Caco-2 (cell line): Measurements from ENCODE around the gene ADAMTS9. TPM values are rescaled to one million over a fixed set of nuclear protein-coding genes. Genes with fewer than 3 reads are reported as not detected.

ENCODE experiments used
- BruUV-seq: library from RNA; stranded (reverse); fragments of 400-500 nt; replicated peaks from 2 replicates; lab custom pipeline; 2021; lab: Mats Ljungman, UMichigan
- CTCF ChIA-PET: fragments of 300-600 bp; sonication (Branson Sonifier 250); formaldehyde crosslinking; loops from one replicate; lab custom pipeline; 2022; ENCODE audit warnings: antibody characterized with exemption; lab: Charles Lee
- POLR2A ChIA-PET: fragments of 300-600 bp; sonication (Branson Sonifier 250); formaldehyde crosslinking; loops from one replicate; lab custom pipeline; 2022; ENCODE audit warnings: antibody characterized with exemption; lab: Charles Lee
- DNase-seq, 2 experiments: peaks; one replicate each; pipeline versions ENCODE4 v3.0.0 to v3.0.0-alpha.2; 2020 to 2022
- H3K27me3 ChIP-seq: replicated peaks from 2 replicates; pipeline ENCODE4 v1.6.0; 2011; ENCODE audit warnings: low read length; ENCODE audit not compliant: control insufficient read depth, insufficient read depth
- H3K36me3 ChIP-seq: 2 replicates; pipeline ENCODE4 v1.5.1; 2011; ENCODE audit warnings: low read length; ENCODE audit not compliant: control insufficient read depth, insufficient read depth
- H3K4me1 ChIP-seq: fragments of 250-450 bp; sonication (Bioruptor Pico); 2 replicates; pipeline ENCODE4 v1.5.1; 2020; ENCODE audit warnings: mild to moderate bottlenecking
- H3K4me3 ChIP-seq: 2 replicates; pipeline ENCODE4 v1.5.1; 2011; ENCODE audit warnings: low read depth, mild to moderate bottlenecking, control low read depth, low read length
- H3K9me3 ChIP-seq: fragments of 250-450 bp; sonication (Bioruptor Pico); 2 replicates; pipeline ENCODE4 v1.5.1; 2020; ENCODE audit warnings: mild to moderate bottlenecking, moderate library complexity
- H3K27ac Mint-ChIP-seq: one replicate; pipeline ENCODE4 v1.8.0; 2022; ENCODE audit warnings: mixed read lengths; ENCODE audit not compliant: unreplicated experiment
- H3K27me3 Mint-ChIP-seq: one replicate; pipeline ENCODE4 v1.8.0; 2022; ENCODE audit warnings: mixed read lengths; ENCODE audit not compliant: insufficient read depth, unreplicated experiment
- H3K36me3 Mint-ChIP-seq: one replicate; pipeline ENCODE4 v1.8.0; 2022; ENCODE audit warnings: mild to moderate bottlenecking, mixed read lengths; ENCODE audit not compliant: insufficient read depth, unreplicated experiment
- H3K4me1 Mint-ChIP-seq: one replicate; pipeline ENCODE4 v1.8.0; 2022; ENCODE audit warnings: low read depth, mixed read lengths; ENCODE audit not compliant: unreplicated experiment
- H3K4me3 Mint-ChIP-seq: one replicate; pipeline ENCODE4 v1.8.0; 2022; ENCODE audit warnings: mild to moderate bottlenecking, moderate library complexity, mixed read lengths; ENCODE audit not compliant: unreplicated experiment
- H3K9me3 Mint-ChIP-seq: one replicate; pipeline ENCODE4 v1.8.0; 2022; ENCODE audit warnings: mixed read lengths; ENCODE audit not compliant: unreplicated experiment
- intact Hi-C: fragments of 100-400 bp; cut with micrococcal nuclease; formaldehyde crosslinking; loops from one replicate; pipeline ENCODE4 v1.10.0; 2022; ENCODE audit not compliant: unreplicated experiment
- total RNA-seq: library from RNA; stranded (reverse); gene quantifications from 2 replicates; pipeline ENCODE4 v1.2.3, GENCODE V29; 2022
- TF ChIP-seq, protein P1 (sequence below), 2 experiments: fragments of 200-600 bp in 1 of 2; IDR thresholded peaks; 1 replicate in 1 of 2; 2 replicates in 1 of 2; pipeline versions ENCODE4 v1.5.1 to v1.8.0; 2011 to 2022; ENCODE audit warnings: antibody characterized with exemption in 1 of 2, control low read depth in 1 of 2, inconsistent platforms in 1 of 2, low read depth in 1 of 2, low read length in 1 of 2, mild to moderate bottlenecking in 1 of 2, moderate library complexity in 1 of 2; ENCODE audit not compliant: insufficient read depth in 1 of 2, severe bottlenecking in 1 of 2, unreplicated experiment in 1 of 2

ADAMTS9 gene
- total RNA-seq, 1 experiment from 2014 or later: 4.0 TPM

DNA sequence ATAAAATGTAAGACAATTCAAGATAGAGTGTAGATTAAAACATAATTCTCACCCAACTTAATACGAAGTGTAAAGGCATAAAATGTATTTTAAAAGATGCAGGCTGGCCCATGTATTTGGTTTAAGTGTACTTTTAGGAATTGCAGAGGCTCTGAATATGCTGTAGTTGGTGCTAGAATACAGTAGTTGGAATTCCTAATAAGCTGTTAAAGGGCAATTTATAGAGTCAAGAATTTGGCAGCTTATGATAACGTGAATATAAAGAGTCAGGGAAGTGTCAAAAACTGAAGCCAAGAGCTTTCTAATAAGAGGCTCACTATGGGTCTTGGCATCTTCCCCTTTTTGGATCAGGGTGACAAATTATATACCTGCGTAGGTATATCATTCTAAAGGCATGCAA, 36.5 kb downstream of the ADAMTS9 start:
- Histone ChIP-seq H3K27me3 (no peaks in the 10 kb centered on the region), H3K4me3 (no peak overlapping the region), H3K36me3 (no peaks in the 10 kb centered on the region; the same call in 1 of the 2 replicates), H3K9me3 (no peaks in the 10 kb centered on the region), H3K4me1 (peaks cover 4% of the 10 kb centered on the region; the same call in 1 of the 2 replicates)
- no TSS peak for BruUV-seq
- H3K27ac Mint-ChIP-seq: no peak overlapping the region
- H3K4me3 Mint-ChIP-seq: no peak overlapping the region
- ChIA-PET CTCF (no interaction called here), POLR2A (no interaction called here)
- intact Hi-C loops: loop anchor here (1.0 to 5.0 kb wide), 2 partner anchors 39 to 119 kb away; no protein-coding TSS in a partner anchor
- DNase-seq: no peak
- no peaks in the 10 kb centered on the region for H3K9me3 Mint-ChIP-seq
- peaks cover 13% of the 10 kb centered on the region for H3K4me1 Mint-ChIP-seq
- no peaks in the 10 kb centered on the region for H3K27me3 Mint-ChIP-seq
- TF ChIP-seq, protein P1, sequence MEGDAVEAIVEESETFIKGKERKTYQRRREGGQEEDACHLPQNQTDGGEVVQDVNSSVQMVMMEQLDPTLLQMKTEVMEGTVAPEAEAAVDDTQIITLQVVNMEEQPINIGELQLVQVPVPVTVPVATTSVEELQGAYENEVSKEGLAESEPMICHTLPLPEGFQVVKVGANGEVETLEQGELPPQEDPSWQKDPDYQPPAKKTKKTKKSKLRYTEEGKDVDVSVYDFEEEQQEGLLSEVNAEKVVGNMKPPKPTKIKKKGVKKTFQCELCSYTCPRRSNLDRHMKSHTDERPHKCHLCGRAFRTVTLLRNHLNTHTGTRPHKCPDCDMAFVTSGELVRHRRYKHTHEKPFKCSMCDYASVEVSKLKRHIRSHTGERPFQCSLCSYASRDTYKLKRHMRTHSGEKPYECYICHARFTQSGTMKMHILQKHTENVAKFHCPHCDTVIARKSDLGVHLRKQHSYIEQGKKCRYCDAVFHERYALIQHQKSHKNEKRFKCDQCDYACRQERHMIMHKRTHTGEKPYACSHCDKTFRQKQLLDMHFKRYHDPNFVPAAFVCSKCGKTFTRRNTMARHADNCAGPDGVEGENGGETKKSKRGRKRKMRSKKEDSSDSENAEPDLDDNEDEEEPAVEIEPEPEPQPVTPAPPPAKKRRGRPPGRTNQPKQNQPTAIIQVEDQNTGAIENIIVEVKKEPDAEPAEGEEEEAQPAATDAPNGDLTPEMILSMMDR (IDR thresholded peaks at IDR 0.05; ENCODE audit: insufficient read depth in 1 of 2, low read depth in 1 of 2, low read length in 1 of 2, severe bottlenecking in 1 of 2, unreplicated experiment in 1 of 2): no peak
- H3K36me3 Mint-ChIP-seq: no peaks in the 10 kb centered on the region

DNA sequence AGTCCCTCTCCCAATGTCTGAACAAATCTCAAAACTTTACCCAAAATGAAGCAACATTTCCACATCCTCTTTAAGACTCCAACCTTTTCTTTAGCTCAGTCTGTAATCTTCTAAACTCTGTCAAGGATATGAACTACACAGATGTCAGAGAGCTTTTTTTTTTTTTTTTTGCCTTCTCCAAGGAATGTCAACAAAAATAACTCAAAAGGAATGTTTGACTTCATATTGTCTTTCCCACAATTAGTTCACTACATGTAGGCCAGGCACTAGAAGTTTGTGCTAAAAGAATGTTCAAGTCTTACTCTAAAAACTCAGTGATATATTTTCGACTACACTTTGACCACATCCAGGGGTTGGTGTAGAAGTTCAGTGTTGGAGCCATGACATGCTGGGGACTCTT, 37.1 kb downstream of the ADAMTS9 start:
- no peak for DNase-seq
- BruUV-seq: no TSS peak
- H3K27ac Mint-ChIP-seq: no peak overlapping the region
- H3K36me3 Mint-ChIP-seq: no peaks in the 10 kb centered on the region
- H3K4me1 Mint-ChIP-seq: peaks cover 13% of the 10 kb centered on the region
- no peaks in the 10 kb centered on the region for H3K9me3 ChIP-seq
- ChIA-PET POLR2A (interaction anchor here (0.6 kb wide), 2 partner anchors 23 to 76 kb away, joined by 3 to 5 read pairs; no protein-coding TSS in a partner anchor), CTCF (interaction anchor here (0.6 kb wide), 1 partner anchor 75 kb away, joined by 3 read pairs; no protein-coding TSS in a partner anchor)
- TF ChIP-seq, protein P1 (IDR thresholded peaks at IDR 0.05; ENCODE audit: insufficient read depth in 1 of 2, low read depth in 1 of 2, low read length in 1 of 2, severe bottlenecking in 1 of 2, unreplicated experiment in 1 of 2): no peak
- intact Hi-C loops: loop anchor here (1.0 to 5.0 kb wide), 2 partner anchors 38 to 118 kb away; no protein-coding TSS in a partner anchor
- H3K27me3 ChIP-seq: no peaks in the 10 kb centered on the region
- H3K36me3 ChIP-seq: no peaks in the 10 kb centered on the region; the same call in 1 of the 2 replicates
- no peaks in the 10 kb centered on the region for H3K27me3 Mint-ChIP-seq
- peaks cover 4% of the 10 kb centered on the region; the same call in 1 of the 2 replicates for H3K4me1 ChIP-seq
- H3K4me3 ChIP-seq: no peak overlapping the region
- H3K9me3 Mint-ChIP-seq: no peaks in the 10 kb centered on the region
- no peak overlapping the region for H3K4me3 Mint-ChIP-seq

DNA sequence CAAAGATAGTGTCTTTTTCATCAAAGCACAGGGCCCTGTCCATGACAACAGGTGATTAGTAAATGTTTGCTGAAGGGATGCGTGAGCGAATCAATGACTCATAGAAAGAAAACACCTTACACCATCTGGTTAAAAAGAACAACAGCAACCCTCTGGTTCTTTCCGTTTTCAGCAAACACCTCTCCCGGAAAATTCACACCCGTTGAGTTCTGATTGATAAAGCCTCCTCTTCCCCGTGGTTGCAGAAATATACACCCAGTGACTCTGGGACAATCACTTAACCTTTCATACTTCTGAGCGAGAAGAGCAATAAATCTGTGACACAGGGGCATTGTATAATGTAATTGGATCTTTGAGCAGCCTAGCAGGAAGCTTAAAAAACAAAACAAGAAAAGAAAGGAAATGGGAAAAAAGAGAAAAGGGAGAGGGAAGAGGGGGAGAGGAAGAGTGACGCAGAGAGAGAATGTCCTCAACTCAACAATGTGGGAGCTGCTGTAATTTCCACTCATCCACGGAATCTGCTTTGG, 37.6 kb downstream of the ADAMTS9 start:
- Mint-ChIP-seq H3K4me3 (no peak overlapping the region), H3K27ac (no peak overlapping the region), H3K9me3 (no peaks in the 10 kb centered on the region), H3K4me1 (peaks cover 13% of the 10 kb centered on the region), H3K36me3 (no peaks in the 10 kb centered on the region), H3K27me3 (no peaks in the 10 kb centered on the region)
- BruUV-seq: no TSS peak
- no peaks in the 10 kb centered on the region; the same call in 1 of the 2 replicates for H3K36me3 ChIP-seq
- CTCF ChIA-PET: interaction anchor here (0.6 kb wide), 1 partner anchor 74 kb away, joined by 3 read pairs; no protein-coding TSS in a partner anchor
- peaks cover 4% of the 10 kb centered on the region; the same call in 1 of the 2 replicates for H3K4me1 ChIP-seq
- H3K9me3 ChIP-seq: no peaks in the 10 kb centered on the region
- TF ChIP-seq, protein P1 (IDR thresholded peaks at IDR 0.05; ENCODE audit: insufficient read depth in 1 of 2, low read depth in 1 of 2, low read length in 1 of 2, severe bottlenecking in 1 of 2, unreplicated experiment in 1 of 2): no peak
- H3K27me3 ChIP-seq: no peaks in the 10 kb centered on the region
- POLR2A ChIA-PET: interaction anchor here (0.6 kb wide), 2 partner anchors 22 to 75 kb away, joined by 3 to 5 read pairs; no protein-coding TSS in a partner anchor
- H3K4me3 ChIP-seq: no peak overlapping the region
- intact Hi-C loops: loop anchor here (5.0 kb wide), 1 partner anchor 118 kb away; no protein-coding TSS in a partner anchor
- no peak for DNase-seq
